GM18505 (cell line): Measurements from ENCODE around the gene SCFD2.
A peak's percentile ranks its signal among the peaks of the same experiment; 100 is the strongest.
"Not testable (repeated sequence)": the region's sequence is repeated elsewhere in the genome, so short reads cannot be mapped to it uniquely, and the experiment has no call there.

ENCODE experiments used
- ATAC-seq: cut with Tn5 transposase; IDR thresholded peaks from one replicate; pipeline ENCODE4 v1.9.1; 2021; ENCODE audit not compliant: unreplicated experiment
- POLR2A ChIP-seq: IDR thresholded peaks from 4 replicates; pipeline ENCODE4 v1.6.1; 2011; ENCODE audit warnings: borderline replicate concordance; ENCODE audit not compliant: insufficient read depth, insufficient read length; ENCODE audit errors: extremely low read depth

Gene SCFD2

DNA sequence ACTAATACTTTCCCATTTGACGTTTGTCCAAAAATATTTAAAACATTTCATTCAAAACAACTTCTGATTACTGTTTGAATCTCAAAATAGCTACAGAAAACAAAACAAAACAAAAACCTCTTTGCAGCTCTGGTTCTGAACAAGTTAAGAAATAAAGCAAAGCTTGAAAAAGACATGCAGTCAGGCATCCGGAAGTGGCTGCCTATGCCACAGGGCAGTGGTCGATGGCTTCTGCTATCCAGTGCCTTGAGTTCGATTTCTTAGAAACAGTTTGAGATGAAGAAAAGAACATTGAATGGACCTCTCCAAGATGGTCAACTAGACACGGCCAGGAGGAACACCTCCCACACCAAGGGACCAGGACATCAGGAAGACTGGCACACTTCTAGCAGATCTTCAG lies 125.3 kb downstream of the SCFD2 start:
- no peak for ATAC-seq

DNA sequence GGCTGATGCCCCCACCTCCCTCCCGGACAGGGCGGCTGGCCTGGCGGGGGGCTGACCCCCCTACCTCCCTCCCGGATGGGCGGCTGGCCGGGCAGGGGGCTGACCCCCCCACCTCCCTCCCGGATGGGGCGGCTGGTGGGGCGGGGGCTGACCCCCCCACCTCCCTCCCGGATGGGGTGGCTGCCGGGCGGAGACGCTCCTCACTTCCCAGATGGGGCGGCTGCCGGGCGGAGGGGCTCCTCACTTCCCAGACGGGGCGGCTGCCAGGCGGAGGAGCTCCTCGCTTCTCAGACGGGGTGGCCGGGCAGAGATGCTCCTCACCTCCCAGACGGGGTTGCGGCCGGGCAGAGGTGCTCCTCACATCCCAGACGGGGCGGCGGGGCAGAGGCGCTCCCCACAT lies 127.5 kb downstream of the SCFD2 start:
- ATAC-seq, result not testable (repeated sequence)

More for the DNA sequence above, 125.3 kb downstream of the SCFD2 start:
- no peak for TF ChIP-seq POLR2A

DNA sequence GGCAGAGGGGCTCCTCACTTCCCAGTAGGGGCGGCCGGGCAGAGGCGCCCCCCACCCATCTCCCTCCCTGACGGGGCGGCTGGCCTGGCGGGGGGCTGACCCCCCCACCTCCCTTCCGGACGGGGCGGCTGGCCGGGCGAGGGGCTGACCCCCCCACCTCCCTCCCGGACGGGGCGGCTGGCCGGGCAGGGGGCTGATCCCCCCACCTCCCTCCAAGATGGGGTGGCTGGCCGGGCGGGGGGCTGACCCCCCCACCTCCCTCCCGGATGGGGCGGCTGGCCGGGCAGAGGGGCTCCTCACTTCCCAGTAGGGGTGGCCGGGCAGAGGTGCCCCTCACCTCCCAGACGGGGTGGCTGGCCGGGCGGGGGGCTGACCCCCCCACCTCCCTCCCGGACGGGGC lies 128.1 kb downstream of the SCFD2 start:
- not testable (repeated sequence) for ATAC-seq

DNA sequence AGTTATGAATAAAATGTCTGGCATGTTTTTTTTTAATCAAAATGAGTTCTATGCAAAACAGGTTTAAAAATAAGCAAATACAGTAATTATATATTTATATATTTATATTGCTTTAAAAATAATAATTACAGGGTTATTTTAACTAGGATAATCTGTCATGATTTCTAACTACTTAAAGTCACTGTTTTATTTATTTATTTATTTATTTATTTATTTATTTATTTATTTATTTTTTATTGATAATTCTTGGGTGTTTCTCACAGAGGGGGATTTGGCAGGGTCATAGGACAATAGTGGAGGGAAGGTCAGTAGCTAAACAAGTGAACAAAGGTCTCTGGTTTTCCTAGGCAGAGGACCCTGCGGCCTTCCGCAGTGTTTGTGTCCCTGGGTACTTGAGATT lies 129.2 kb downstream of the SCFD2 start:
- not testable (repeated sequence) for ATAC-seq

DNA sequence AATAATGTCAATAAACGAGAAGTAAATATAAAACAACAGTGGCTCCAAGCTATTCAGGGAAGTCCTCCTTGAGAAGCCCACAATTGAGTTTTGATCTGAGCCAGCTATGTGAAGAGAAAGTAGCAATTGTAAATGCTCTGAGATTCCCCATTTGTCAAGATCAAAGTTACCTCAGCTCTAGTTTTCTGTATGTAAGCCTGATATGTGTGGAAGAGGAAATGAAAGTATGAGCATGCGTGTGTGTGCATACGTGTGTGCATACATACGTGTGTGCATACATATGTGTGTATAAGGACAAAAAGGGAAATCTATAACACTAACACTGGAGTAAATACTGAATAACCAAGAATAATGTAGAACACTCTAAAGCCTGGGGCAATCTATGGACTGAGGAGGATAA lies 130.3 kb downstream of the SCFD2 start:
- peak; percentile 80 for ATAC-seq

GRCh38 chr4:53234669-53235068 lies 131.2 kb downstream of the SCFD2 start:
- no peak for TF ChIP-seq POLR2A
- ATAC-seq, result no peak

More for the DNA sequence above, 130.3 kb downstream of the SCFD2 start:
- TF ChIP-seq POLR2A, result no peak

DNA sequence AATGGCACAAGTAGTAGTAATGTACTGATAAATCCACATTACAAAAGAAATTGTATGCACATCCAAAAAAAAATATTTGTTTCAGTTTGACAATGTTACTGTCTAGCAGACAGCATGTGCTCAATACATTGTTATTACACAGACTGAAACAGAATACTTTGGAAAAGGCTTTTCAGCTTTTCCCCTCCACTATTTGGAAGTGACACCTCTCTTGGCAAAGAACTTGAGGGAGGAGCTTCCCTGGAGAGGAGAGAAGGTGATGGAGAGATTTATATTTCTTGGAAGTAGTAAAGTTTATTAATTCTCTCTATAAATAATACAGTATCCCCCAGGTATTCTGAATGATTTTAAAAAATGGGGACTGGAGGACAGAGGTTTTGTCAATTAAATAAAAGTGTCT lies 131.8 kb downstream of the SCFD2 start:
- no peak for TF ChIP-seq POLR2A
- no peak for ATAC-seq

DNA sequence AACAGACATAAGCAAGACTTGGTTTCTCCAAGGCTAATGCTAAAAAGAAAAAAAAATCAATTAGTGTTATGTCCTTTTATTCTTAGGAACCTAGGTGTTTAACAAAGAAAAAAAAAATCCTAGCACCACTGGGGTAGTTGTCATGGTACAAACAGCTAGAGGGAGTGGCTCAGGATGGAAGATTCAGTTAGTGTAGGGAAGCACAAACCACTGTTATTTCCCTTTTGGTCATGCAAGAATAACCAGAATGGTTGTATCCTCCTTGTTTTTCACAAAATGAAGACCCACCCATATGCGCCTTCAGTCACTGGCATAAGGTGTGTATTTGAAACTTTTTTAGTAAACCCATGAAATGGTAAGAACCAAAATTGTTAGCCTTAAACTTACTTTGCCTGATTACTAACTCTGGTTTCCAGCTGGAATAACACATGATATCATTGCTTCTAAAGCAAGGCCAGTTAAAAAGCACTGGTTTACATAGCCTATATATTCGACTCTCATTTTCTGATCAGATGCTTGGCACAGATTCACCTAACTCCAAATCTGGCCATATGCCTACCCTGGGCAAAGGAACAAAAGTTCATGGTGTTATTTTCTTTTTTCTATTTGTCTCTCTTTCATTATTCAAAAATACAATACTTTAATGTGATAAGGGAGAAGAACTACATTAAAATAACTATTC lies 132.6 kb downstream of the SCFD2 start:
- TF ChIP-seq POLR2A, result no peak
- no peak for ATAC-seq

DNA sequence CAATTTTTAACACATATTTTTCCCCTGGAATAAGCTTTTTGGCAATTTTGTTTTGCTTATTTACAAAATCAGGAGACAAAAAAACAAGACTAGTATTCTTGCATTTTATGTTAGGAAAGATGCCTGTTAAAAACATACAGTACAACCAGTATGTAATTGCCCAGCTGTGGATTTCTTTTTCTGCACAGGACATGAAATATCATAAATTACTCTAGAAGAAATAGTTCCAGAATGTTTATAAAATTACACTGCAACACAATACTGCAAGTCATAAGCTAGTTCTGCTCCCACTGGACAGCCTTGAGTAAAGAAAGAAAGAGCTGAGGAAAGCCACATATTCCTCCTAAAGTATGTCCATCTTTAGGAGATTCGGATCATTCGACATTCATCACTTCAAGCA lies 133.5 kb downstream of the SCFD2 start:
- no peak for TF ChIP-seq POLR2A
- no peak for ATAC-seq

DNA sequence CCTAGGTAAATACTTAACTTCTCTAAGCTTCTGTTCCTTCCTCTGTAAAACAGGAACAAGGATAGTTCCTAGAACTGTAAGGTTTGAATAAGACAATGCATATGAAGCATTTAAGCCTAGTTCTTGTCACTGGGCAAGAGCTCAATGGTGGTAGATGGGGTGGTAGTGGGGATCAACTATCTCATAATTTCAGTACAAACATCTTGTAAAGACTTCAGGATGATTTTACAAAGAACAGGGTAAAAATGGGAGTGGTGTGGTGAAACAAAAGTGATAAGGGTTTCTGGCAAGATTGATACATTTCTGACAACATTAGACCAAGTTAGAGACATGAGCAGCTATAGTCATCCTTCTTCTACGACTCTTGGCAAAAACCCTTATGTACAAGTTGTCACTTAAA lies 137.8 kb downstream of the SCFD2 start:
- no peak for ATAC-seq
- no peak for TF ChIP-seq POLR2A

- no peak for ATAC-seq
- TF ChIP-seq POLR2A, result no peak
Observed at GRCh38 chr4:53227451-53227850, 138.4 kb downstream of the SCFD2 start.

DNA sequence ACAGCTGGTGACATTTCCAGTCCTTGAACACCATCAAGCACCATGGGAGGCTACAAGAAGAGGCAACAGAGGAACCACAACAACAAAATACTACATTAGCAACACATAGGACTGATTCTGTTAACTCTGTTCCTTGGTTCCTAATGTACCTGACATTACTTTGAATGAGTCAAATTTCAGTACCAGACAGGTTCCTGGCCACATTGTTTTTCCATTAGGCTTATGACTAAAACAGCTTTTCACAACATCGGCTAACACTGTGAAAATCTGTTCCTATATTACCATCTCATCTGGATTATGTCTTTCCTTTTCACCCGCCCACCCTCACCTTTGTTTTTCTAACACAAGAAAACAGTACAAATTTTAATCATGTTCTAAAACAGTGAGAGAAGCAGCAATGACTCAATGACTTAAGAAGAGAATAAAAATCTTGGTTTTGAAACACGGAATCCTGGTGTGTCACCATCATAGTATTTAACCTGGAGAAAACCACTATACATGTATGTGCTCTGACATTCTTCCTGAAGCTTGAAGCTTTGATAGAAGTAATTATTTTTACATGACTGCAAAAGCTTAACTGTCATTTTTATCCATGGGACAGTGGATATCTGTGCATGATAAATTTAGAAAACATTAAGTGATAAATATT lies 143.9 kb downstream of the SCFD2 start:
- ATAC-seq, result no peak
- TF ChIP-seq POLR2A, result no peak

GRCh38 chr4:53219148-53219547 lies 146.7 kb downstream of the SCFD2 start:
- ATAC-seq, result not testable (repeated sequence)

- ATAC-seq, result no peak
- TF ChIP-seq POLR2A, result no peak
Observed at GRCh38 chr4:53208753-53209152, 157.1 kb downstream of the SCFD2 start.

DNA sequence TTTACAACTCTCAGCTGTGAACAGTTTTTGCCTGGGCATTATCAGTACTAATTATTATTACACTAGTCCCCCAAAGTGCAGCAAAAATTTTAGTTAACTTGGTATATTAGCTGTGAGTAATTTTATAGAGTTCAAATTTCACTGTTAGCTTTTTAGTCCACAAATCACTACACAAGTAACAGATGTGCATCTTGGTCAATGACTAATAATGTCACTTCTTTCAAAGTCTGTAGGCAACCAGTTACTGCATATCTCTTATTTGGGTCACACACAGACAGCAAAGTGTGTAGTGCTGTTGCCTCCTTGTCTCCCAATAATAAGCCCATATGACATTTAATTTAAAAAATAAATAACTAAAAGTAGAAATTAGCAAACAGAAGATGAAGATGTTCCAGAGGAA lies 159.9 kb downstream of the SCFD2 start:
- TF ChIP-seq POLR2A, result no peak
- no peak for ATAC-seq
